OCI-LY3 (cell line): Measurements from ENCODE around the gene GLRA1.

Source experiments
- EZH2phosphoT487 ChIP-seq: fragments of 200-600 bp; shearing (Covaris generic); IDR thresholded peaks from 2 replicates; pipeline ENCODE4 v1.6.1; 2018; ENCODE audit warnings: antibody characterized with exemption, mixed run types, low read depth
- TF ChIP-seq, protein P1 (sequence below): fragments of 200-600, 300-600 bp; sonication (generic); IDR thresholded peaks from 2 replicates; pipeline ENCODE4 v1.5.1; 2014; ENCODE audit warnings: antibody characterized with exemption, low read length, low read depth

DNA sequence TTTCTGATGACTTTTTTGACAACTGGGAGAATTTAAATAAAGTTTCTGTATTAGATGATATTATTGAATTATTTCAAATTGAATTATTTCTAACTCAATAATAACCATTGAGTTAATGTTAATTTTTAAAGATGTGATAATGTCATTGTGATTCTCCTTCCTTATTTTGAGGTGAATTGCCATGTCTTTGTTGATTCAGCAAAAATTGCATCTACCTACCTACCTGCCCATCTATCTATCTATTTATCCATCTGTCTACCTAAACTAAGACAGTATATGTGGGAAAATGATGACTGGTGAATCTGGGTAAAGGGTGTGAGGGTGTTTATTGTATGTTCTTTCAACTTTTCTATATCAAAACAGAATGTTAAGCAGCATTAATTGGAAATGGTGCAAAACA lies 77.9 kb downstream of the GLRA1 start:
- TF ChIP-seq, protein P1, sequence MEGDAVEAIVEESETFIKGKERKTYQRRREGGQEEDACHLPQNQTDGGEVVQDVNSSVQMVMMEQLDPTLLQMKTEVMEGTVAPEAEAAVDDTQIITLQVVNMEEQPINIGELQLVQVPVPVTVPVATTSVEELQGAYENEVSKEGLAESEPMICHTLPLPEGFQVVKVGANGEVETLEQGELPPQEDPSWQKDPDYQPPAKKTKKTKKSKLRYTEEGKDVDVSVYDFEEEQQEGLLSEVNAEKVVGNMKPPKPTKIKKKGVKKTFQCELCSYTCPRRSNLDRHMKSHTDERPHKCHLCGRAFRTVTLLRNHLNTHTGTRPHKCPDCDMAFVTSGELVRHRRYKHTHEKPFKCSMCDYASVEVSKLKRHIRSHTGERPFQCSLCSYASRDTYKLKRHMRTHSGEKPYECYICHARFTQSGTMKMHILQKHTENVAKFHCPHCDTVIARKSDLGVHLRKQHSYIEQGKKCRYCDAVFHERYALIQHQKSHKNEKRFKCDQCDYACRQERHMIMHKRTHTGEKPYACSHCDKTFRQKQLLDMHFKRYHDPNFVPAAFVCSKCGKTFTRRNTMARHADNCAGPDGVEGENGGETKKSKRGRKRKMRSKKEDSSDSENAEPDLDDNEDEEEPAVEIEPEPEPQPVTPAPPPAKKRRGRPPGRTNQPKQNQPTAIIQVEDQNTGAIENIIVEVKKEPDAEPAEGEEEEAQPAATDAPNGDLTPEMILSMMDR: no peak
- TF ChIP-seq EZH2phosphoT487: no peak
